NCI-H2081 (cell line): ENCODE measurements around the gene ARL5C.
A peak's percentile ranks its signal among the peaks of the same experiment; 100 is the strongest.

Source experiments
- DNase-seq, 2 experiments: peaks; one replicate each; lab custom pipeline; 2025; lab: John Stamatoyannopoulos, UW

The ARL5C gene

GRCh38 chr17:39167476-39167875 is 1.5 kb upstream of the ARL5C start:
- no peak for DNase-seq

- no peak for DNase-seq
These were observed 725 bp upstream of the ARL5C start for GRCh38 chr17:39166437-39167335.

GRCh38 chr17:39165178-39165840 is 652 bp downstream of the ARL5C start:
- DNase-seq, result no peak

DNA sequence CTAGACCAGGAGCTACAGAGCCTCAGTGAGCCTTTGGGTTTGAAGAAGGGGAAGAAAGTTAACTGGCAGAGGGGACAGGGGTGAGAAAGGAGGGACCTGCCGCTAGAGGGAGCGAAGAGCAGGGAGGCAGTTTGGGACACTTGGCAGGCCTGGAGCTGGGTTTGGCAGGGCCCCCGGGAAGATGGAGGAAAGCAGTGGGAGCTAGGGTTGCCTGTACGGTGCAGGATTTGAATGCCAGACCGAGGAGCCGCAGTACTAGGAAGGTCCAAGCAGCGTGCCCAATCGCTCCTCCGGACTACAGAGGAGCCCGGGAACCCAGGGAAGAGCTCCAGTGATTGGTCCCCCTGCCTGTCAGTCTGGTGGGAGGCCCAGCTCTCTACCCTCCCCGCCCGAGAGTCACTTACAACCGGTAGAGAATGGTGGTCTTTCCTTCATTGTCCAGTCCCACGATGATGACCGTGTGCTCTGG is 1.3 kb downstream of the ARL5C start:
- DNase-seq, result peak; percentile 60 to 77

GRCh38 chr17:39161962-39162361 is 4.0 kb downstream of the ARL5C start:
- no peak for DNase-seq

DNA sequence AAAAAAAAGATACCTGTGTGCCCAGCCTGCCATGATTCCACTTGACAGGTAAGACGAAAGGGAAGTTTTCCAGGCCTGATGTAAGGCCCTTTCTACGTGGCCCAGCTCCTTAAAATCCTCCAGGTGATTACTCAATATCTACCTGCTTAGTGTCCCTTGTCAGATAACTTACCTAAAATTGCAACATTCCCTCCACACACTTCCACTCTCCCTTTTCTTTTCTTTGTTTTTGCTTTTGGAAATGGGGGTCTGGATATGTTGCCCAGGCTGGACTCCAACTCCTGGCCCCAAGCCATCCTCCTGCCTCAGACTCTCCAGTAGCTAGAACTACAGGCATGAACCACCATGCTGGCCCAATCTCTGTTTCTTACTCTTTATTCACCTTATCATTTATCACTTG is 7.3 kb downstream of the ARL5C start:
- DNase-seq, result no peak

GRCh38 chr17:39156491-39156890 is 9.5 kb downstream of the ARL5C start:
- no peak for DNase-seq

- DNase-seq, result no peak
These were observed 10.3 kb downstream of the ARL5C start for GRCh38 chr17:39155654-39156053.

DNA sequence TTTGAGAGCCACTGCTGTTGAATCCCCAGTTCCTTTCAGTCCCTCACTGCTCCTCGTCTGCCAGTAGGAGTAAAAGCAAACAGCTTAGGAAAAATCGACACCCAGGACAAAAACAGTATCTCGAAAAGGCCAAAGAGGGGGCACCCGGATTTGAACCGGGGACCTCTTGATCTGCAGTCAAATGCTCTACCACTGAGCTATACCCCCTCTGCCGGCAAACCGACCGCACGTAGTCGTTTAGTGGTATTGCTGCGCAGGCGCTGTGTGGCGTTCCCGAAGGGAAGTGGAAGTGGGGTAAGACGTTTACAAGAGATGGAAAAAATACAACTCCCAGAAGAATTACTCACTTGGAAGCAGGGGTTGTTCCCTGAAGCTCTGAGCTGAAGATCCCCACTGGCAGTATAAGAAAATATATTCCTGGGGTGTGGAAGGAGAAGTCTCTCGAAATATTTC is 12.3 kb downstream of the ARL5C start:
- DNase-seq, result peak; percentile 83 to 89

DNA sequence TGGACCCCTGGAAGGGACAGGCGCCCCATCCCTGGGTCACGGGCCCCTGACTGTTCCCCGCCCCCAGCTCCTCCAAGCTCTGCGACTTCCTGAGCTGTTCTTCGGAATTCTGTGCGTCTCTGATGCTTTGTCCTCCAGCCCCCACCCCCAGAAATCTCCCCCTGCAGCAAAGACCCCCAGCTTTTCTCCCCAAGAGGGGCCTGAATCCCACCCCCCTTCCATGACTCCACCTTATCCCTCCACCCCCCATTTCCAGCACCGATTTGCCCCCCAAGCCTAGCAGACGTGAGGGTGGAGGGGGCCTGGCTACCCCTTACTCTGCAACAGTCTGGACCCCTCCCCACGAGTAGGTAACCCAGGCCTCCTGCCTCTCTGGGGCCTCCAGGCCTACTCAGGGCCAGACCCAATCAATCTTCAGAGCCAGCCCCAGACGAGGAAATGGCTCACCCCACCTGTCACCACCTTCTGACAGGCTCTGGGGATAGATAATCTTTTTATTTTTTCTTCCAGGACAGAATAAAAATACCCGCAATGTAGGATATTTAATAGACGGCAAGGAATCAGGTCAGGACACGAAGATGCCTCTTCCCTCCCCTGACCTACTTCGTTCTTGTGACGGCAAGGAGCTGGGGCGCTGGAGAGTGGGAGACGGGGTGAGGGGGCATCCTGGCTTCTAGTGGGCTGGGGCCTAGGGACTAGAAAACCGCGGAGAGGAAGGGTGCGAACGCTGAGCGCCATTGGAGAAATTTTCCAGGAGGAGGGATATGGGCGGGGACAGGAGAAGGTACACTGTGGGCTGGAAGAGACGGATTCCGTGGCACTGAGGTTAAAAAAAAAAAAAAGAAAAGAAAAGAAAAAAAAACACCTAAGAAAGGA is 13.8 kb downstream of the ARL5C start:
- no peak for DNase-seq

GRCh38 chr17:39151150-39151942 is 14.6 kb downstream of the ARL5C start, which contains the start of gene PLXDC1:
TSS of gene PLXDC1 (minus strand) at chr17:39151637. CDS start at chr17:39151437, 200 bp downstream.
- DNase-seq, result no peak

DNA sequence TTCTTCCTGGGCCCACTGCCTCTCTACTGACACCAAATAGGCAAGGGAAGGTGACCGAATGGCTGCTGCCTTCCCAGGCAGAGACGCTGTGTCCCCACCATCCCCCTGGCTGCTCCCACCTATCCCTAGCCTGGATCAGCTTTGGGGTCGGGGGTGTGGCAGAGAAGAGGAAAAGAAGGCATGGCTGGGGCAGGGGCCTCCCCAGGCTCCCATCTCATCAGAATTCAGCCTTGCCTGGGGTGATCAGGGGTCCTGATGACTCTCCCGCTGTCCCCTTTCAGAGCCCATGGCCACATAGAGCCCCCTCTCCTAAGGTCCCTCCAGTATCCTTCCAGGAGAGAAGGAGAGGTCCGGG is 15.2 kb downstream of the ARL5C start:
- DNase-seq, result no peak

GRCh38 chr17:39150104-39150634 is 15.8 kb downstream of the ARL5C start:
- DNase-seq, result no peak

DNA sequence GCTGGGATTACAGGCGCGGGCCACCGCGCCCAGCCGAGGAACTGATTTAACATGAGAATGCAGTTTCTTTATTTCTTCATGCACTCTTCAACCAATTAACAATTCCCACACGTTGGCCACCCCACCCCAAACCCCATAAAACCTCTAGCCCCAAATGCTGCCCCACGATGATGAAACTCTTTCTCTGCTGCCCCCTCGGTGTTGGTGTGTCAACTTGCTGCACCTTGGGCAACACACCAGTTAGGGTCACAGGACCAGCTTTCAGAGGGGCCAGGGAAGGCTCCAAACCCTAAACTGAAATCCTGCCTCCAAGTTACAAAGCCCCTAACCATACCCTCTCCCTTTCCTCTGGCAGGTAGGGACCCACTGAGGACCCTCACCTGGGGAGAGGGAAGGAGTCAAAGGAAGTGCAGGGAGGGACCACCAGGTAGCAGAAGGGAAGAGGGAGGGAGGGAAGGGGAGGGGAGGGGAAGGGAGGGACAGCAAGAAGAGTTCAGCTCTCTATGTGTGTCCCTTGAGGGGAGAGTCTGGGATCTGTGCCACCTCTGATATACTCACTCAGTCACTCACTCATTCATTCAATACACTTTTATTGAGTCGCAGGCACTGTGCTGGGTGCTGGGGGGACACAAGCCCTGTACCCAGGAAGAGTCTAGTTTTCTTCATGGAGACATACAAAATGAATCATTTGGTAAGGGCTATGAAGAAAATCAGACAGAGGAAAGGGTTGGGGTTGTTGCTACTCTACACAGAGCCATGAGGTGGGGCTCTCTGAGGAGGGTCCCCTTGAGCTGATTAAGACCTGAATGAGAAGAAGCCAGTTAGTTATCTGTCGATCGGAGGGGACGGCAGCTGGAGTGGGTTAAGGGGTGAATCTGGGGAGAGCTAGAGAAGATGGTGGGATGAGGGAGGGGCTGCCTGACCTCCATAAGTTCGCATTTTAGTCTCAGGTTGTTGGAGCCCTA is 18.5 kb downstream of the ARL5C start:
- no peak for DNase-seq

GRCh38 chr17:39146273-39146672 is 19.7 kb downstream of the ARL5C start:
- DNase-seq, result no peak

DNA sequence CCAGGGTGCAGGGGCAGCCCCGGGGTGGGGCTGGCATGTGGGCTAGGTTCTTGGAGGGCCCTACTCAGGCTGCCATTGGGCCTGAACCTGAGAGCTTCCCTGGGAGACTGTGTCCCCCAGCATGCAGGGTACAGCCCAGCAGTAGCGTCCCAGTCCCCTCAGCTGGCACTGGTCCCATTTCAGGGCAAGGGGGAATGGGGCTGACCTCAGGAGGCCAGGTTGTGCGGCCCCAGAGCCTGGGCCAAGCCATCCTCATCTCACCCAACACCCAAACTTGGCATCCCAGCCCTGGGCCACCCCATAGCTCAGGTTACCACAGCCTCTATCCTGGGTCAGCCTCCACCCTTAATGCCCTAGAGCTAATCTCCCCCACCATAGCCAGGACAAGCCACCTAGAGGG is 20.8 kb downstream of the ARL5C start:
- no peak for DNase-seq

GRCh38 chr17:39144416-39144840 is 21.5 kb downstream of the ARL5C start:
- DNase-seq, result peak; percentile 10 to 64

- DNase-seq, result no peak
These were observed 22.3 kb downstream of the ARL5C start for GRCh38 chr17:39143552-39144093.

DNA sequence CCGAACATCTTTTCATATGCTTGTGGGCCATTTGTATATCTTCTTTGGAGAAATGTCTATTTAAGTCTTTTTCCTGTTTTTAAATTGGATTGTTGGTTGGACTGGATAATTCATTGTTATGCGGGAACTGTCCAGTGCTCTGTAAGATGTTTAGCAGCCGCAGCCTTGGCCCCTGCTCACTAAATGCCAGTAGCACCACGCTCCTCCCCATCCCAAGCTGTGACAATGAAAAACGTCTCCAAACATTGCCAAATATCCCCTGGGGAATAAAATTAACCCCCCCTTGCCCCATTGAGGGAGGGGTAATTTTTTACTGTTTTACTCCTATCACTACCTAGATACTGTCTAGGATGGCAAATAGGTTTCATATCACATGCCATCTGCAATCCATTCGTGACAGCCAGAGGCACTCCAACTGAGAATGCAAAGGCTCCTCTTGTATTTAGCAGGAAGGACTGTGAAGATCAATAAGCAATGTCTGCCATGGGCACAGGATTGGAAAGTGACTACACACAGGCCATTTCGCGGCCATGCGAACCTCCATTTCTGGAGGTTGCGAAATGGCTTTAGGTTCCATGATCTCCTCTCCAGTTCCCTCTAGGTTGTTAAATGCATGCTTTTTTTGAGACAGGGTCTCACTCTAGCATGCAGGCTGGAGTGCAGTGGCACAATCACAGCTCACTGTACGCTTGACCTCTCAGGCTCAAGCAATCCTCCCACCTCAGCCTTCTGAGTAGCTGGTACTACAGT is 23.9 kb downstream of the ARL5C start:
- no peak for DNase-seq
